T-helper 9 cell (primary cell): ENCODE measurements around the gene SYNJ2.

Experiments used
- DNase-seq: peaks from one replicate; pipeline ENCODE4 v3.0.0-alpha.2; 2020

Gene SYNJ2

DNA sequence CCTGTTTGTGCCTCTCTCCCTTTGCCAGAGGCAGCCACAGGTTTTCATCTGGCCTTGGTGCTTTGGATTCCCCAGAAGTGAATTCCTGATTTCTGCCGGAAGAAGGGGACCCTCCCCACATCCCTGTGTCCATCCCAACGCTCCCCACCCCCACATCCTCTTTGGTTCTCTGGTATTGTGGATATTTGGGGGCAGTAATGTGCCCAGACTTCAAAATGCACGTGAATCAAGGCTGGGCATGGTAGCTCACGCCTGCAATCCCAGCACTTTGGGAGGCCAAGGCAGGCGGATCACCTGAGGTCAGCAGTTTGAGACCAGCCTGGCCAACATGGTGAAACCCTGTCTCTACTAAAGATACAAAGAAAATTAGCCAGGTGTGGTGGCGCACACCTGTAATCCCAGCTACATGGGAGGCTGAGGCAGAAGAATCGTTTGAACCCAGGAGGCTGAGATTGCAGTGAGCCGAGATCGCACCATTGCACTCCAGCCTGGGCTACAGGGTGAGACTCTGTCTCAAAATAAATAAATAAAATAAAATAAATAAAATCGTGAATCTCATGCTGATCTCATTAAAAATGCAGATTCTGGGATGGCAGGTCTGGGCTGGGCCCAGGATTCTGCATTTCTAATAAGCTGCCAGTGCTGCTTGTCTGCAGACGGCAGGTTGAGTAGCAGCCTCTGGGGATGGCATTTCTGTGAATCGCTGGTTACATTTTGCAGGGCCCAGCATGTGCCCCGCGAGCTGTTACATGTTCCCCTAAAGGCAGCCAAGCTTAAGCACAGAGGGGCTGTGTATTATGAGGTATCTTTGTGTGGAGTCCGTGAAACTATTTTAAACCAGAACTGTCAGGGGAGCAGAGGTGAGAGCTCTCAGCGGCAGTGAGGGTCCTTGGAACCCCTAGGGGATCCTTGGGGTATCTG is 49.0 kb downstream of the SYNJ2 start:
- DNase-seq, result no peak

- no peak for DNase-seq
Measured at GRCh38 chr6:158031381-158032353, 50.0 kb downstream of the SYNJ2 start.

DNA sequence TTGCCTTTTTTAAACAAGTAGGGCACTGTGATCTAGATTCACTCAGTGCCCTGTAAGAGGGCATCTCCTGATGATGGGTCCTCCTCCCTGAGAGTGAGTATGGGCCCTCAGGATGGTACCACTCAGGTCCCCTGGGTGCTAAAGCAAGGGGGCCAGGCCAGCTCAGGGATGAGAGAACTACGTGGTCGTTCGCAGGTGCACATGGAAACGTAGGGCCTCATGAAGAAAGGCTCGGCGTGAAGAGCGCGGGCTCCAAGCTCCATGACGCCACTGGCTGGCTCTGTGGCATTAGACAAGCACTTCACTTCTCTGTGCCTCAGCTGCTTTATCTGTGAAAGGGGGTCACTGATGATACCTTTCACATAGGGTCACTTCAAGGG is 50.7 kb downstream of the SYNJ2 start:
- DNase-seq, result no peak

DNA sequence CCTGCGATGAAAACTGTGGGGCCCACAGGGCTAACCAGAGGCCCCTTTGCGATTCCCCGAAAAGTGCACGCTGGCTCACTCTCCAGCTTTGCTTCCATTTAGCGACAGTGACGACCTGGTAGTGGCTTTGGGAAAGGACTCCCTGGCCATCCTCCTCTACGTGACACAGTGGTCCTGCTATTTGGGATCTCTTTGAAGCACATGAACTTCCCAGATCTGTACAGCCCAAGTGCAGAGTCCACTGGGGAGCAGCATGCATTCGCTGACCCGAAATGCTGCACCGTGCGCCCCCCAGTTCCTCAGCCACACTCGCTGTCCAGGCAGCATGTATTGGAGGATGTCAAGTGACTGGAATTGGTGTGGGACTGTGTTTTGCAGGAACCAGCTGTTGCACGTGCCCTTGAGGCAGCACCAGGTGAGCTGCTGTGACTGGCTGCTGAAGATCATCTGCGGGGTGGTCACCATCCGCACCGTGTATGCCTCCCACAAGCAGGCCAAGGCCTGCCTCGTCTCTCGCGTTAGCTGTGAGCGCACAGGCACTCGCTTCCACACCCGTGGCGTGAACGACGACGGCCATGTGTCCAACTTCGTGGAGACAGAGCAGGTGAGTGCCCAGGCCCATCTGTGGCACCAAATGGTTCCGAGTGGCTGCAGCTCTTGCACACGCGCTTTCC is 51.6 kb downstream of the SYNJ2 start:
- DNase-seq, result no peak

DNA sequence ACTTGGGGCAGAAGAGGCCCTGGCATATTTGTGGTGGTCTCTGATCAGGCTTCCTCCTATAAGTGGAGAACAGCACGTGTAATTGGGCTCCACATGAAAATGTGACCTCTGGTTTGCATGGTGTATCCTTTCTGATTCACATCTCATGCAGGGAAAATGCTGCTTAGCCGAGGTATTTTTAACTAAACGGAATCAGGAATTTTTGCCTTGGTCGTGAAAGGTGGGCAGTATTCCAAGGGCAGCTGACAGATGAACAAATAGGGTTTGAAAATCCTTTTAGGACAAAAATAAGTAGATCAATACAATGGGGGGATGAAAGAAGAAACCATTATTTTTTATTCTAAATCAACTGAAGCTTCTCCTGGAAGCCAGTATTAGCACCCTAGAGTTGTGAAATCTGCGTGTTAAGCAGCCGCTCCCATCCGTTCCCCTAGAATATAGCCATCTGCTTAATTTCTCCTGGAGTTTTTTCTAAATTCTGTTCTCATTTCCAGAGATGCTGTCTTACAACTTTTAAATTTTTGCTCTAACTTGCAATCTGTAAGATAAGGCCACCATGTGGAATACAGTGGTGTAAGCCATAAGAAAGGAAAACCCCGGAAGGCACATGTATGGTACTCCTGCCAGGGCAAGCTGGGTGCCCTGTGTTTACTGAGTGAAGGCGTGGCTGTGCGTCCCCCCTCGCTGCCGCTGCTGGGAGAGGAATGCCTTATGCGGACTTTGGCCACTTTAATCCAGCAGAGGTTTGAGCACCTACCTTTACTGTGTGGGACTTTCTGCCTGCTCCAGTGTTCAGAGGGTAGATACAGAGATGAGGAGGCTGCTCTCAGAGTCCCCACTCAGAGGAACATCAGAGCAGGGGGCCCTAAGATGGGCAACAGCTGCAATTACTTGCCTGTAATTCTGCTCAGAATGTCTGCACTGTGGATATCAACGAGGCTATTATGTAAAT is 52.4 kb downstream of the SYNJ2 start:
- DNase-seq, result no peak

DNA sequence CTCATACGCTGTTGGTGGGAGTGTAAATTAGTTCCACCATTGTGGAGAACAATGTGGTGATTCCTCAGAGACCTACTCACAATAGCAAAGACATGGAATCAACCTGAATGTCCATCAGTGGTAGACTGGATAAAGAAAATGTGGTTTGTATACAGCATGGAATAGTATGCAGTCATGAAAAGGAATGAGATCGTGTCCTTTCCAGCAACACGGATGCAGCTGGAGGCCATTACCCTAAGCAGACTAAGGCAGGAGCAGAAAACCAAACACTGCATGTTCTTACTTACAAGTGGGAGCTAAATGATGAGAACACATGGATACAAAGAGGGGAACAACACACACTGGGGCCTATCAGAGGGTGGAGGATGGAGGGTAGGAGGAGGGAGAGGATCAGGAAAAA is 54.6 kb downstream of the SYNJ2 start:
- no peak for DNase-seq

DNA sequence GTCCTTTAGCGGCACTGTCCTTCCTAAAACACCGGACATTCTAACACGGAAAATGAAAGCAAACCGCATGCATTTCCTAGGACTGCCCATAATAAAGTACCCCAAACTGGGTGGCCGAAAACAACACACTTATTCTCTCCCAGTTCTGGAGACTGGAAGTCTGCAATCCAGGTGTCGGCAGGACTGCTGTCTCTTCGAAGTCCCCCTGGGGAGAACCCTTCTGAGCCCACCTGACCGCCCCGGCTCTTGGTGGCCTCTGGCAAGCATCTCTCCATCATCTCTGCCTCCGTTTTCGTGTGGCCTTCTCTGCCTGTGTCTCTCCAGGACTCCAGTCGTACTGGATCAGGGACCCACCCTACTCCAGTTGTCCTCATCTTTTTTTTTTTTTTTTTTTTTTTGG is 55.4 kb downstream of the SYNJ2 start:
- DNase-seq, result no peak

DNA sequence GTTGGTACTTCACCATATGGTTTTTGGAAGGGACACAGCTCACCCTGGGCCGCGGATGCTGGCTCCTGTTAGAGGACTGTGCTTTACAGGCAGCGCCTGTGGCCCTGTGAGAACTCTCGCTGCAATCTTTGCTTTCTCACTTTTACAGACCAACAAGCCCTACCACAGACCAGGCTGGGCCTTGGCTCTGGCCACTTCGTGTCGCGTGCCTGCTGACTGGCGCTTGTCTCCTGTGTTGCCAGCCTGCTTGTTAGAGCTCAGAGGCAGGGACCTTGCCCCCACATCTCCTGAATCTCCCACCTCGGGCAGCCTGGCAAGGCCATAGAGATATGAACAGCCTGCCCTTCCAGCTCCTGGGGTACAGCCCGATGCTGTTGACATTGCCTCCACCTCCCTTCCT is 56.1 kb downstream of the SYNJ2 start:
- DNase-seq, result no peak

GRCh38 chr6:158038291-158039177 is 56.9 kb downstream of the SYNJ2 start:
- no peak for DNase-seq

DNA sequence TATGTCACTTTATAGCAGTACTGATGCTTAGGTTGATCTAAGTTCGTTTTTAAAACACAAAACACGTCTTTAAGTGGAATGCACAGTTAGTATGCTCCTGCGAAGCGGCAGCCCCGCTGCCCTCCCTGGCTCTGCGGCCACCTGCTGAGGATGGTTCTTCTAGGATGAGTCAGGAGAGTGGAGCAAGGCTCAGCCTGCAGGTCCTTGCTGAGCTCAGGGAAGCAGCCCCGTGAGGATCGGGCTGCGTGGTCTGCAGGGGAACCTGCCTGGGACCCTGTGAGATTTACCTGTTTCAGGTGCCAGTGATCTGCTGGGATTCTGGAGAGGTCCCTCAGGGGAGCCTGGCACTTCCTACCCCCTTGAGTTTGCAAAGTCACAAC is 57.5 kb downstream of the SYNJ2 start:
- no peak for DNase-seq

DNA sequence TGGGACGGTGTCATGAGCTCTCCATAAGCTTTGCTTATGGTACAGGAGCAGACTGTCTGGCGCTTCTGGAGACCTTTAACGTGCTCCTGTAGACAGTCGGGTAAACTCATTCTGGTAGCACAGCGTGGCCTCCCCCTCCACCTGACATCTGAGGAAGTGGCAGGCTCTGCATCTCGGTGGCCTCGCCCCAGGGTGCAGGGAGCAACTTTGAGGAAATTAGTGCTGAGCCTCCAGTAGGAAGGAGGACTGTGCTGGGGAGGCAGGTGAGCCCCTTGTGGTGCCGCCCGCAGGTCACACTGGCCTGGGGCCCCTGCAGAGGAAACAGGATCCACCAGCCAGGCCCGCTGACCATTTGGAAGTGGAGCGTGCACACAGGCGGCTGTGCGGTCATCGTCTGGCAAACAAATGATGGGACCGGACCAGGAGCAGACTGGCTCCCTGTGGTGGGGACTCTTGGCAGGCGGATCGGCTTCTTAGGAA is 57.9 kb downstream of the SYNJ2 start:
- no peak for DNase-seq

GRCh38 chr6:158040051-158040803 is 58.6 kb downstream of the SYNJ2 start:
- DNase-seq, result no peak

DNA sequence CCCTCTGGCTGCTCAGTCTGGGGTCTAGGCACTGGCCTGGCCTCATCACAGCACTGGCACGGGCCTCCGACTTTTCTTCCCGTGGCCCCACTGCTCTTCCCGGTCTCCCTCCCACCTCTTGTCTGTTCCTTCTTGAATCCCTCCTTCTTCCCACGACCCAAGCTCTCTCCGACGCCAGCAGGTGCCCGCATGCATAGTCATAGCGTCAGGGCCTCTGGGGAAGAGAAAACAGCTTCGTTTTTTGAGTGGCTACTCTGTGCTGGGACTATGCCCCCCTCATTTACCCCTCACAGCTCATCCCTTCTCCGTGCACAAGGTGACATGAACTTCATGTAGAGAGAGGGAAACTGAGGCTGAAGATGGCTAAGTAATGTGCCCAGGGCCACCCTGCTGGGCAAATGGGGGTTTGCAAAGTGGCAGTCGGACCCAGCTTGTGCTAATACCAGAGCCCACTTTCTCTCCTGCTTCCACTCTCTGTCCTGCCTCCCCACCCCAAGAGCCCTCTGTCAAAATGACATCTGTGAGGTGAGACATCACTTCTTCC is 59.2 kb downstream of the SYNJ2 start:
- DNase-seq, result no peak

DNA sequence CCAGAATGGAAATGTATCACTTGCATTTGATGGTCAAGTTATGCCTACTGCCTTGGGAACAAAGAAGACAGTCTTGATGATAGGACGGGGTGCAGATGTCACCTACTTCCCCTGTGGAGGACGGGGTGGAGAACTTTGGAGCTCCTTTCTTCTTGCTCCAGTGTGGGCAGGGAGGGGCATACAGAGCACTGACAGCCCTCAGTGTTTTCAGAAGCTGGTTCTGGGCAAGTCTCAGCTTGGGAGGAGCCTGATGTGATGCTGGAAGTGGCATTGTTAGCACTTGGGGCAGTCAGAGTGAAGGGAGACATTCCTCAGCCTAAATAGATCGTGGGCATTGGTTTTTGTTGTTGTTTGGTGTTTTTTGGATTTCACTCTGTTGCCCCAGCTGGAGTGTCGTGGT is 59.7 kb downstream of the SYNJ2 start:
- DNase-seq, result no peak

DNA sequence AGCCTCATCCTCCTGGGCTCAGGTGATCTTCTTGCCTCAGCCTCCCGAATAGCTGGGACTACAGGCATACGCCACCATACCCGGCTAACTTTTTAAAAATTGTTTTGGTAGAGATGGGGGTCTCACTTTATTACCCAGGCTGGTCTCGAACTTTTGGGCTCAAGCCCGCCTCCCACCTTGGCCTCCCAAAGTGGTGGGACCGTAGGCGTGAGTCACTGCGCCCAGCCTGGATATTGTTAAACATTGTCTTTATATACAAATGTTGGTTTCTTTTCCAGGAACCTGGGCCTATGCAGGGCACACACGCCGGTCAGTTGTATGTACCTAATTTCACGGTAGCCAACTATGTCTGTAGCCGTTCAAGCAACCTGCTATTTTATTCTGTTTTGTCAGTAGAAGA is 60.1 kb downstream of the SYNJ2 start:
- no peak for DNase-seq

DNA sequence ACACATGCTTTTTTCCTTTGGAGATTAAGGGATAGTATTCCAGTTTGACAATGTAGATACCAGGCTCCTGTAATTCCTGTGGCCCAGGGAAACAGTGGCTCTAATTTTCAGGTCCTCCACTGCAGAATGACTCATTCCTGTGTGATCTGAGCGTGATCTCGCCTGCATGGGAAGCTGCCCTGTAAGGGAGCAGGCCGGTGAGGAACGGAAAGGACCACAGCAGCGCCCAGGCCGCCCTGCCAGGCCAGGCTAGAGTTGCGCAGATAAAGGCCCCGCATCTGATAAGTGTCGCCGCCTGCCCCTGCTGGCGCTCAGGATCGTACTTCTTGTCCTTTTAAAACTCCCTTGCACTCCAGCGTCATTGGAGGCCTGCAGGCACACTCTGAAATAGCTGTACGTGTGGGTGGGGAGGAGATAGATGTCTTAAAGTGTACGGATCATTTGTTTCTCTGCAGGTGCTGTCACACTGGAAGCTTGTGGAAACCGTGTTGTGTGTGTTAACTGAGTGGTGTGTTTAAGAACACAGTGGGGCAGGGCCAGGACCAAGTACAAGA is 60.7 kb downstream of the SYNJ2 start:
- DNase-seq, result no peak

DNA sequence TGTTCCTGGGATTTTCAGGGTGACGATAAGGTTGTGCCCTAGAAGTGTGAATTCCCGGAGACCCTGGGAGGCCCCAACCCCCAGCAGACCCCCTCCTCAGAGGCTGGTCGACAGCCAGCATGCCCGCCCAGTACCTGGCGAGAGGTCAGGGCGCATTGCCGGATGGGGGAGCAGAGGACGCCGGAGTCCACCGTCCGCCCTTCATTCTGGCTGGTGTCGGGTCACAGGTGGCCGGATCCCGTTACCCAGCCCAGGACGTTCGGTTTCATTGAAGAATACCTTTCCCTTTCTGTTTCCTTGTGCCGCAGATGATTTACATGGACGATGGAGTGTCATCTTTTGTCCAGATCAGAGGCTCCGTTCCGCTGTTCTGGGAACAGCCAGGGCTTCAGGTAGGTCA is 61.3 kb downstream of the SYNJ2 start:
- no peak for DNase-seq

- no peak for DNase-seq
Measured at GRCh38 chr6:158043586-158044524, 62.2 kb downstream of the SYNJ2 start.
